Activated naive CD8-positive, alpha-beta T cell treated with anti-CD3 and anti-CD28 coated beads, Interleukin-2, amount 50 U/mL, for 24 hours (primary cell): ENCODE data around the gene SAFB.
A peak's percentile ranks its signal among the peaks of the same experiment; 100 is the strongest.

Source experiments
- ATAC-seq: fragments of 150-1000 bp; cut with Tn5 transposase; one replicate; pipeline ENCODE4 v1.10.0; 2021
- DNase-seq: peaks from one replicate; pipeline ENCODE4 v3.0.0; 2021
- H3K27ac Mint-ChIP-seq: one replicate; pipeline ENCODE4 v1.8.0; 2021; ENCODE audit warnings: mild to moderate bottlenecking, mixed read lengths
- H3K27me3 Mint-ChIP-seq: one replicate; pipeline ENCODE4 v1.8.0; 2021; ENCODE audit warnings: mixed read lengths
- H3K36me3 Mint-ChIP-seq: one replicate; pipeline ENCODE4 v1.8.0; 2021; ENCODE audit warnings: low read depth, mixed read lengths
- H3K4me1 Mint-ChIP-seq: one replicate; pipeline ENCODE4 v1.8.0; 2021; ENCODE audit warnings: mixed read lengths
- H3K4me3 Mint-ChIP-seq: one replicate; pipeline ENCODE4 v1.8.0; 2021; ENCODE audit warnings: mild to moderate bottlenecking, moderate library complexity, mixed read lengths
- H3K9me3 Mint-ChIP-seq: one replicate; pipeline ENCODE4 v1.8.0; 2021; ENCODE audit warnings: mixed read lengths

The SAFB gene

GRCh38 chr19:5628461-5628860 is 5.6 kb downstream of the SAFB start:
- Mint-ChIP-seq H3K9me3 (no peaks in the 10 kb centered on the region), H3K27ac (peak overlapping the region; percentile 78), H3K27me3 (no peaks in the 10 kb centered on the region), H3K4me3 (peak overlapping the region; percentile 49), H3K4me1 (peaks cover 82% of the 10 kb centered on the region), H3K36me3 (peaks cover 78% of the 10 kb centered on the region)
- ATAC-seq (no peak), DNase-seq (no peak)

GRCh38 chr19:5628919-5629481 is 6.1 kb downstream of the SAFB start:
- peak overlapping the region; percentile 49 for H3K4me3 Mint-ChIP-seq
- DNase-seq: no peak
- H3K9me3 Mint-ChIP-seq: no peaks in the 10 kb centered on the region
- H3K27me3 Mint-ChIP-seq: no peaks in the 10 kb centered on the region
- H3K27ac Mint-ChIP-seq: peak overlapping the region; percentile 78
- H3K36me3 Mint-ChIP-seq: peaks cover 75% of the 10 kb centered on the region
- H3K4me1 Mint-ChIP-seq: peaks cover 85% of the 10 kb centered on the region
- no peak for ATAC-seq

GRCh38 chr19:5631567-5632240 is 8.8 kb downstream of the SAFB start:
- Mint-ChIP-seq H3K9me3 (no peaks in the 10 kb centered on the region), H3K4me3 (peak overlapping the region; percentile 1), H3K4me1 (peaks cover 76% of the 10 kb centered on the region), H3K36me3 (peaks cover 52% of the 10 kb centered on the region), H3K27me3 (no peaks in the 10 kb centered on the region), H3K27ac (no peak overlapping the region)
- ATAC-seq (no peak), DNase-seq (no peak)

- H3K9me3 Mint-ChIP-seq: no peaks in the 10 kb centered on the region
- DNase-seq (no peak), ATAC-seq (no peak)
- H3K27me3 Mint-ChIP-seq: no peaks in the 10 kb centered on the region
- no peak overlapping the region for H3K27ac Mint-ChIP-seq
- peaks cover 50% of the 10 kb centered on the region for H3K36me3 Mint-ChIP-seq
- no peak overlapping the region for H3K4me3 Mint-ChIP-seq
- peaks cover 71% of the 10 kb centered on the region for H3K4me1 Mint-ChIP-seq
Observed at GRCh38 chr19:5632241-5632612, 9.3 kb downstream of the SAFB start.

GRCh38 chr19:5632657-5633056 is 9.8 kb downstream of the SAFB start:
- ATAC-seq (no peak), DNase-seq (no peak)
- no peaks in the 10 kb centered on the region for H3K27me3 Mint-ChIP-seq
- H3K36me3 Mint-ChIP-seq: peaks cover 50% of the 10 kb centered on the region
- H3K4me3 Mint-ChIP-seq: no peak overlapping the region
- H3K27ac Mint-ChIP-seq: no peak overlapping the region
- peaks cover 69% of the 10 kb centered on the region for H3K4me1 Mint-ChIP-seq
- H3K9me3 Mint-ChIP-seq: no peaks in the 10 kb centered on the region

- Mint-ChIP-seq H3K36me3 (peaks cover 36% of the 10 kb centered on the region), H3K4me1 (peaks cover 46% of the 10 kb centered on the region), H3K4me3 (no peak overlapping the region), H3K27me3 (no peaks in the 10 kb centered on the region), H3K9me3 (no peaks in the 10 kb centered on the region), H3K27ac (no peak overlapping the region)
- DNase-seq: no peak
- no peak for ATAC-seq
Observed at GRCh38 chr19:5635427-5635826, 12.5 kb downstream of the SAFB start.

- no peaks in the 10 kb centered on the region for H3K27me3 Mint-ChIP-seq
- H3K36me3 Mint-ChIP-seq: peaks cover 32% of the 10 kb centered on the region
- no peaks in the 10 kb centered on the region for H3K9me3 Mint-ChIP-seq
- H3K27ac Mint-ChIP-seq: no peak overlapping the region
- H3K4me1 Mint-ChIP-seq: peaks cover 34% of the 10 kb centered on the region
- no peak overlapping the region for H3K4me3 Mint-ChIP-seq
- ATAC-seq (no peak), DNase-seq (no peak)
Observed at GRCh38 chr19:5637971-5638370, 15.1 kb downstream of the SAFB start.

GRCh38 chr19:5641171-5641570 is 18.3 kb downstream of the SAFB start:
- Mint-ChIP-seq H3K9me3 (no peaks in the 10 kb centered on the region), H3K4me1 (peaks cover 16% of the 10 kb centered on the region), H3K4me3 (no peak overlapping the region), H3K27ac (peak overlapping the region; percentile 16), H3K36me3 (peaks cover 54% of the 10 kb centered on the region), H3K27me3 (no peaks in the 10 kb centered on the region)
- ATAC-seq (no peak), DNase-seq (no peak)

GRCh38 chr19:5642204-5642603 is 19.3 kb downstream of the SAFB start:
- Mint-ChIP-seq H3K36me3 (peaks cover 64% of the 10 kb centered on the region), H3K27me3 (no peaks in the 10 kb centered on the region), H3K4me3 (no peak overlapping the region), H3K4me1 (peaks cover 22% of the 10 kb centered on the region), H3K9me3 (no peaks in the 10 kb centered on the region), H3K27ac (no peak overlapping the region)
- DNase-seq: no peak
- ATAC-seq: no peak

GRCh38 chr19:5643060-5643459 is 20.2 kb downstream of the SAFB start:
- no peaks in the 10 kb centered on the region for H3K27me3 Mint-ChIP-seq
- H3K27ac Mint-ChIP-seq: no peak overlapping the region
- peaks cover 65% of the 10 kb centered on the region for H3K36me3 Mint-ChIP-seq
- no peak overlapping the region for H3K4me3 Mint-ChIP-seq
- DNase-seq: no peak
- no peaks in the 10 kb centered on the region for H3K9me3 Mint-ChIP-seq
- ATAC-seq: no peak
- H3K4me1 Mint-ChIP-seq: peaks cover 20% of the 10 kb centered on the region

GRCh38 chr19:5644037-5644436 is 21.2 kb downstream of the SAFB start:
- no peaks in the 10 kb centered on the region for H3K9me3 Mint-ChIP-seq
- no peak overlapping the region for H3K4me3 Mint-ChIP-seq
- H3K27me3 Mint-ChIP-seq: no peaks in the 10 kb centered on the region
- DNase-seq (no peak), ATAC-seq (no peak)
- peak overlapping the region; percentile 8 for H3K27ac Mint-ChIP-seq
- H3K36me3 Mint-ChIP-seq: peaks cover 68% of the 10 kb centered on the region
- H3K4me1 Mint-ChIP-seq: peaks cover 20% of the 10 kb centered on the region

GRCh38 chr19:5645409-5645808 is 22.5 kb downstream of the SAFB start:
- Mint-ChIP-seq H3K9me3 (no peaks in the 10 kb centered on the region), H3K4me3 (no peak overlapping the region), H3K4me1 (peaks cover 17% of the 10 kb centered on the region), H3K27me3 (no peaks in the 10 kb centered on the region), H3K27ac (peak overlapping the region; percentile 62), H3K36me3 (peaks cover 73% of the 10 kb centered on the region)
- DNase-seq (no peak), ATAC-seq (no peak)

- Mint-ChIP-seq H3K27me3 (no peaks in the 10 kb centered on the region), H3K36me3 (peaks cover 76% of the 10 kb centered on the region), H3K9me3 (no peaks in the 10 kb centered on the region), H3K4me1 (peaks cover 15% of the 10 kb centered on the region), H3K27ac (peak overlapping the region; percentile 76), H3K4me3 (no peak overlapping the region)
- ATAC-seq (peak; percentile 57), DNase-seq (no peak)
Observed at GRCh38 chr19:5646703-5647102, 23.8 kb downstream of the SAFB start.

- Mint-ChIP-seq H3K4me3 (no peak overlapping the region), H3K27me3 (no peaks in the 10 kb centered on the region), H3K27ac (no peak overlapping the region), H3K9me3 (no peaks in the 10 kb centered on the region), H3K36me3 (peaks cover 74% of the 10 kb centered on the region), H3K4me1 (peaks cover 10% of the 10 kb centered on the region)
- no peak for DNase-seq
- ATAC-seq: no peak
Observed at GRCh38 chr19:5648464-5648863, 25.6 kb downstream of the SAFB start.

GRCh38 chr19:5651361-5651760 is 28.5 kb downstream of the SAFB start:
- no peak for ATAC-seq
- H3K4me1 Mint-ChIP-seq: peaks cover 6% of the 10 kb centered on the region
- peaks cover 68% of the 10 kb centered on the region for H3K36me3 Mint-ChIP-seq
- no peaks in the 10 kb centered on the region for H3K9me3 Mint-ChIP-seq
- no peak overlapping the region for H3K4me3 Mint-ChIP-seq
- DNase-seq: no peak
- no peak overlapping the region for H3K27ac Mint-ChIP-seq
- H3K27me3 Mint-ChIP-seq: no peaks in the 10 kb centered on the region
